Thymus (tissue), 11 donors: ENCODE results near the gene NR2F6. TPM values are rescaled to one million over a fixed set of nuclear protein-coding genes. Genes with fewer than 3 reads are reported as not detected.

ENCODE experiments used
- DNase-seq, 9 donors: peaks; one replicate each; pipeline ENCODE4 v3.0.0-alpha.2; 2013; ENCODE audit warnings: low spot score in 9 of 9, low read depth in 6 of 9, missing footprints in 1 of 9
- H3K27ac ChIP-seq, 2 donors: one replicate each; pipeline ENCODE4 v1.5.1; 2013; ENCODE audit warnings: control low read depth in 1 of 2, low read depth in 1 of 2, low read length in 1 of 2, mild to moderate bottlenecking in 1 of 2, moderate library complexity in 1 of 2
- H3K27me3 ChIP-seq, 2 donors: one replicate each; pipeline ENCODE4 v1.5.1; 2013; ENCODE audit warnings: low read length in 1 of 2; ENCODE audit not compliant: control insufficient read depth in 2 of 2, insufficient read depth in 1 of 2
- H3K36me3 ChIP-seq, 2 donors: one replicate each; pipeline ENCODE4 v1.5.1; 2013; ENCODE audit warnings: low read length in 1 of 2, mild to moderate bottlenecking in 1 of 2, moderate library complexity in 1 of 2; ENCODE audit not compliant: control insufficient read depth in 2 of 2, insufficient read depth in 2 of 2
- H3K4me1 ChIP-seq, 2 donors: one replicate each; pipeline ENCODE4 v1.5.1; 2013; ENCODE audit warnings: low read length in 2 of 2; ENCODE audit not compliant: control insufficient read depth in 2 of 2, insufficient read depth in 2 of 2
- H3K4me3 ChIP-seq, 2 donors: one replicate each; pipeline ENCODE4 v1.5.1; 2013; ENCODE audit warnings: low read length in 2 of 2, control low read depth in 1 of 2, mild to moderate bottlenecking in 1 of 2
- H3K9me3 ChIP-seq, 2 donors: one replicate each; pipeline ENCODE4 v1.5.1; 2013; ENCODE audit warnings: low read length in 1 of 2, mild to moderate bottlenecking in 1 of 2; ENCODE audit not compliant: control insufficient read depth in 2 of 2, insufficient read depth in 1 of 2
- WGBS: extraction: QIAGEN DNeasy Blood & Tissue Kit; methylation state at CpG from one replicate; pipeline ENCODE4 v1.1.7; 2013; 5-methylcytosine and 5-hydroxymethylcytosine counted together
- polyA plus RNA-seq: library from polyadenylated mRNA; stranded (reverse); fragments of 200-250 nt; gene quantifications from one replicate; pipeline ENCODE4 v1.2.3, GENCODE V29; 2013
- total RNA-seq: library from RNA; stranded (reverse); fragments of 120-200 nt; gene quantifications from one replicate; pipeline ENCODE4 v1.2.4, GENCODE V29; 2013
- donor health status: healthy.

NR2F6 gene
- total and polyA plus RNA-seq, 2 donors, result 9.4 to 15.0 TPM

- no peaks in the 10 kb centered on the region for H3K36me3 ChIP-seq
- peaks cover 36 to 66% of the 10 kb centered on the region in 2 donors for H3K27me3 ChIP-seq
- 72% methylated on average over 52 of the region's 52 CpGs for WGBS
- no peak for DNase-seq
- H3K4me3 ChIP-seq, result peak overlapping the region; percentile 33 to 72
- H3K4me1 ChIP-seq, result peaks cover 4 to 15% of the 10 kb centered on the region in 2 donors
- peak overlapping the region in 1 of 2 donors; percentile 42 for H3K27ac ChIP-seq
- peaks cover 0 to 8% of the 10 kb centered on the region in 2 donors for H3K9me3 ChIP-seq
These were observed 1.7 kb downstream of the NR2F6 start for GRCh38 chr19:17243830-17244617.

DNA sequence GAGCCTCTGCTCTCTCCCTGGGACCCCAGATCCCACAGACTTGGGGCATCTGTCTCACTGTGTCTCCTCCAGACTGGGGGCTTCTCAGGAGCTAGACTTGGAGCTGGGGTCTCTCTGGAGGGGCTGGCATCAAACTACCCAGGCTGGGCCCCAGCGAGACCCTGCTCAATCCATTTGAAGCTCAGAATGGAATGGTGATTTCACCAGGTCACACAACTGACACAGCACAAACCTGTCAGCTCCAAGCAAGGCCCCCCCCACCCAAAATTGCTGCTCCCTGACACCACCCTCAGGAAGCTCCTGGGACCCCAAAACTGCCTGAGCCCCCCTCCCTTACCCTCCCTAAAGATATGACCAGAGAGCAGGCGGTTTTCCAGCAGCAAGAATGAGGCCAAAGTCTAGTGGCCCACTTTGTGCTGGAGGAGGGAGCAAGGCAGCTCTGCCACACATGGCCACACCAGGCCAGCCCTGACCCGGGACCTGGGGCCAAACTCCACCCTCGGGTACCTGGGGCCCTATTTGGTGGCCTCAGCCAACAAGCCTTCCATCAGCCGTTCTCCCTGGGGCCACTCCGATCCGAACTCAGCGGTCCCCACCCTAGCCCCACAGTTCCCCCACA is 2.4 kb downstream of the NR2F6 start:
- Histone ChIP-seq H3K4me1 (peaks cover 4 to 15% of the 10 kb centered on the region in 2 donors), H3K36me3 (no peaks in the 10 kb centered on the region), H3K9me3 (peaks cover 0 to 8% of the 10 kb centered on the region in 2 donors), H3K27me3 (peaks cover 36 to 62% of the 10 kb centered on the region in 2 donors), H3K27ac (no peak overlapping the region), H3K4me3 (peak overlapping the region in 1 of 2 donors; percentile 33)
- WGBS, result 93% methylated on average over 8 of the region's 8 CpGs
- no peak for DNase-seq

GRCh38 chr19:17242431-17243208 is 3.1 kb downstream of the NR2F6 start:
- no peak overlapping the region for H3K4me3 ChIP-seq
- peaks cover 36 to 55% of the 10 kb centered on the region in 2 donors for H3K27me3 ChIP-seq
- H3K27ac ChIP-seq, result no peak overlapping the region
- 81% methylated on average over 8 of the region's 8 CpGs for WGBS
- H3K9me3 ChIP-seq, result peaks cover 0 to 8% of the 10 kb centered on the region in 2 donors
- DNase-seq, result no peak
- H3K4me1 ChIP-seq, result peaks cover 4 to 15% of the 10 kb centered on the region in 2 donors
- H3K36me3 ChIP-seq, result no peaks in the 10 kb centered on the region

DNA sequence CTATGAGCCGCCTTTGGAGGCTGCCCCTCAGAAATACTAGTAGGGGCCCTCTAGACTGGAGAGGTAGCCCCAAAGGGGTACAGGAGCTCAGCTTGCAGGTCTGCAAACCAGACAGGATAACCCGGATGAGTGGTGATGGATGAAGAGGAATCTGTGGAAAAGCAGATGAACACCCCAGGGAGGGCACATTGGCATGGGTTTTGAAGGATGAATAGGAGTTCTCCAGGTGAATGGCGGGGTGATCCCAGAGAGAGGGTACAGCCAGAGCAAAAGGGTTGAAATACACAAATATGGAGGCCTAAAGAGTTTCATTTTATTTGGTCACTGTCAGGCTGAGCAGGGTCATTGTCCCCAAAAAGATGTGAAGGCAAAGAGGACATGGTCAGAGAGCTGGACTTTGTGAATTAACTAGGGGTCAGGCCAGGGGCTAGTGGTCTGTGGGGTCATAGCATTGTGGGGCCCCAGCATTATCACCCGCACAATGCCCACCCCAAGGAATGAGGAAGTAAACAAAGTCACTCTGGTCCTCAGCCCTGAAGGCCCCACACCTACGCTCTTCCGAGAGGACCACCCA is 4.8 kb downstream of the NR2F6 start:
- no peak overlapping the region for H3K4me3 ChIP-seq
- no peak for DNase-seq
- H3K9me3 ChIP-seq, result peaks cover 0 to 4% of the 10 kb centered on the region in 2 donors
- no peak overlapping the region for H3K27ac ChIP-seq
- H3K27me3 ChIP-seq, result peaks cover 28 to 39% of the 10 kb centered on the region in 2 donors
- WGBS, result 97% methylated on average over 6 of the region's 6 CpGs
- H3K36me3 ChIP-seq, result no peaks in the 10 kb centered on the region
- H3K4me1 ChIP-seq, result peaks cover 9 to 10% of the 10 kb centered on the region in 2 donors

DNA sequence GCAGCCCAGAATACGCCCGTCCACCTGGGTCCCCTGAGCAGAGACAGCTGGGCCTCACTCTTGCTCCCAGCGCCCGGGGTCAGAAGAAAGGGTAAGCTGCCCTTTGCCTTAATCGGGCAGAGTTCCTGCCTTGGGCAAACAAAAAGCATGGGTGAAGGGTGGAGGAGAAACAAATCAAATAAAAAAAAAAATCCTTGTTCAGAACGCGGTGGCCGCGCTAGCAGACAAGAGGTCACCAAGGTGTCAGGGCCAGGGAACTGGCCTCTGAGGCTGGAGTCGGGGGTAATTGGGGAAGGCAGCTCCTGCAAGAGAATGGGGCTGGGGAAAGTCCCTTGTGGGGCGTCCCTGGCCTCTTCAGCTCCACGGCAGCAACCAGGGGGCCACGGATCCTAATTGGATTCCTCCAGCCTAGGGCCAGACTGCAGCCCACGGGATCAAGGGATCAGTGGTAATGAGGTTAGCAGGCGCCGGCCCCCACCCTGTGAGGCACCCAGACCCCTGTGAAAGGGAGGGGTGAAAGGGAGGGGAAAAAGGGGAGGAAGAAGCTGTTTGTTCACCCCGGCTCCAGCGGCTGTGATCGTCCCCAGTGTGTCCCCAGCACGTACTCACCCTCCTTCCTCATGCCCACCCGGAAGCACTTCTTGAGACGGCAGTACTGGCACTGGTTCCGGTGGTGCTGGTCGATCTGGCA is 5.5 kb downstream of the NR2F6 start:
- no peak for DNase-seq
- peaks cover 10 to 12% of the 10 kb centered on the region in 2 donors for H3K4me1 ChIP-seq
- H3K27ac ChIP-seq, result no peak overlapping the region
- WGBS, result 91% methylated on average over 24 of the region's 24 CpGs
- peaks cover 22 to 38% of the 10 kb centered on the region in 2 donors for H3K27me3 ChIP-seq
- no peaks in the 10 kb centered on the region for H3K36me3 ChIP-seq
- H3K9me3 ChIP-seq, result peaks cover 0 to 4% of the 10 kb centered on the region in 2 donors
- no peak overlapping the region for H3K4me3 ChIP-seq

DNA sequence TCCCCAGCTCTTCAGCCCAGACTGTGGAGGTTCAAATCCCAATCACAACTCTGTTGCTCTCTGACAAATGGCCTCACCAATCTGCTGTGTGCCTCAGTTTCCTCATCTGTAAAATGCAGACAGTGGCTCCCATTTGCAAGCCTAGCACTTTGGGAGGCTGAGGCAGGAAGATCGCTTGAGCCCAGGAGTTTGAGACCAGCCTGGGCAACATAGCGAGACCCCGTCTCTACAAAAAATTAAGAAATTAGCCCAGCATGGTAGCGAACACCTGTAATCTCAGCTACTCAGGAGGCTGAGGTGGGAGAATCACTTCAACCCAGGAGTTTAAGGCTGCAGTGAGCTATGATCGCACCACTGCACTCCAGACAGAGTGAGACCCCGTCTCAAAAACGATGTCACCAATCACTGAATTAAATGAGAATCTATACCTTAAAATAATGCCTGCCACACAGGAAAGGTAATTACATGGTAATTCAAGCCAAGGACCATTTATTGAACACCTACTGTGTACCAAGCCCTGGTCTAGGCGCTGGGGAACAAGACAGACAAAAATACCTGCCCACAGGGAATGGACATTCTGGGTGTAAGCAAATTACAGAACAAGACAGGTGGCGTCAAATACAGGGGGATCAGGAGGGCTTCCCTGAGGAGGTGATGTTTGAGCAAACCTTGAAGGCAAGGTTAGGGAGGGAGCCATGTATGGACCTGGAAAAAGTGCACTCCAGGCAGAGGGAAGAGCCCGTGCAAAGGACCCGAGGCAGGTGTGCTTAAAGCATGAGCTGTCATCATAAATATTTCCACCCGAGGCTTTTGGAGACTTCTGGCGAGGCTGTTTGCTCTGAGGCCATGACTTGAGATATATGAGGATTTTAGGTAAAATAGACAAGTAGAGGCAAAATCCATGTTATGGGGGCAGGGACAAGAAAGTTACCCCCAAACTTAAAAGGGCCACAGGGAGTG is 7.7 kb downstream of the NR2F6 start:
- peaks cover 0 to 4% of the 10 kb centered on the region in 2 donors for H3K9me3 ChIP-seq
- H3K36me3 ChIP-seq, result no peaks in the 10 kb centered on the region

DNA sequence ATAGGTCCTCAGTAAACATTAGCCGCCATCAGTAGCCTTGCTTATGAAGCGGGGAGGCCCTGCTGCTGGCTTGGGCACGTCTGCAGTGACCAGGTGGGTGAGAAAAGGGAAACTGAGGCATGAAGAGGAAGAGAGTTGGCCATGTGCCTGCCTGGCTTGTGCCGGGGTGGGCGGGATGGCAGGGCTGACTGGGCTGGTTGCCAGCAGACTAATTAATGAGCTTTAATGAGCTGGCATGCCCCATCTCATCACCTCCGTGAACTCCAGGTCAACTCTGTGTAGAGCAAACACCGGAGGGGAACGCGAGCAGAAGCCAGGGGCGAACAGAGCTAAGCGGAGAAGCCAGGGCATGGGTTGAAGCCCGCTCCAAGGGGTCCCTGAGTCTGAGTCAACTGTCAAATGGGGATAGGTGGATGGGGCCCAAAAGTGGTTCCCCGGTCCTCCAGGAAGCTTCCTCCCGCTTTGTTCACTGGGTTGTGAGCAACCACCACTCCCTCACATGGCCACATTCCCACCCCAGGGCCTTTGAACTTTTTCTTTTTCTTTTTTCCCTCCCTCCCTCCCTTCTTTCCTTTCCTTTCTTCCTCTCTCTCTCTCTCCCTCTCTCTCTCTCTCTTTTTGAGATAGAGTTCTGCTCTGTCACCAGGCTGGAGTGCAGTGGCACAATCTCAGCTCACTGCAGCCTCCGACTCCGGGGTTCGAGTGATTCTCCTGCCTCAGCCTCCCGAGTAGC is 8.7 kb downstream of the NR2F6 start:
- Histone ChIP-seq H3K36me3 (peaks cover 0 to 7% of the 10 kb centered on the region in 2 donors), H3K9me3 (peaks cover 0 to 4% of the 10 kb centered on the region in 2 donors), H3K4me3 (no peak overlapping the region), H3K4me1 (peaks cover 13 to 20% of the 10 kb centered on the region in 2 donors), H3K27me3 (peaks cover 0 to 8% of the 10 kb centered on the region in 2 donors), H3K27ac (no peak overlapping the region)
- no peak for DNase-seq
- WGBS, result 96% methylated on average over 18 of the region's 18 CpGs

More for the DNA sequence above, 7.7 kb downstream of the NR2F6 start:
- Histone ChIP-seq H3K4me3 (no peak overlapping the region), H3K4me1 (peaks cover 13 to 20% of the 10 kb centered on the region in 2 donors), H3K27me3 (peaks cover 3 to 17% of the 10 kb centered on the region in 2 donors), H3K27ac (no peak overlapping the region)
- no peak for DNase-seq
- WGBS, result 98% methylated on average over 13 of the region's 13 CpGs
